ENCODE results near the gene SPATA13.

DNA sequence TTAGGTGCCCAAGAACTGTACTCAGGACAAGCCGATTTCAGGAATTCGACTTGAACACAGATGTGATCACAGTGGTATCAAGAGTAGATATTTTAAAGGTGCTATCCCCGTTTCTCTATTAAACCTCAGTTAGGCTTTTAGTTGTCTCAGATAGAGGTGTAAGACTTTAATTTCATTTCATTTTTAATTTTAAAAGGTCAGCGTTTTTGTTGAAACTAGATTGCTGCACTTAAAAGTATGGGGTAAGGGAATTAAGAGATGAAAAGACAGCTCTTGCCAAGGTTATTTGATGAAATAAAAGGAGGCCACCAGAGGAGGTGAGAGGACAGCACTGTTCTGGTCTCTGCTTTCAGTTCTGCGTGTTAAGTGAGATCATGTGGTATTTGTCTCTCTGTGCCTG, 48.6 kb downstream of the SPATA13 start:
- TF ChIP-seq, protein P1, sequence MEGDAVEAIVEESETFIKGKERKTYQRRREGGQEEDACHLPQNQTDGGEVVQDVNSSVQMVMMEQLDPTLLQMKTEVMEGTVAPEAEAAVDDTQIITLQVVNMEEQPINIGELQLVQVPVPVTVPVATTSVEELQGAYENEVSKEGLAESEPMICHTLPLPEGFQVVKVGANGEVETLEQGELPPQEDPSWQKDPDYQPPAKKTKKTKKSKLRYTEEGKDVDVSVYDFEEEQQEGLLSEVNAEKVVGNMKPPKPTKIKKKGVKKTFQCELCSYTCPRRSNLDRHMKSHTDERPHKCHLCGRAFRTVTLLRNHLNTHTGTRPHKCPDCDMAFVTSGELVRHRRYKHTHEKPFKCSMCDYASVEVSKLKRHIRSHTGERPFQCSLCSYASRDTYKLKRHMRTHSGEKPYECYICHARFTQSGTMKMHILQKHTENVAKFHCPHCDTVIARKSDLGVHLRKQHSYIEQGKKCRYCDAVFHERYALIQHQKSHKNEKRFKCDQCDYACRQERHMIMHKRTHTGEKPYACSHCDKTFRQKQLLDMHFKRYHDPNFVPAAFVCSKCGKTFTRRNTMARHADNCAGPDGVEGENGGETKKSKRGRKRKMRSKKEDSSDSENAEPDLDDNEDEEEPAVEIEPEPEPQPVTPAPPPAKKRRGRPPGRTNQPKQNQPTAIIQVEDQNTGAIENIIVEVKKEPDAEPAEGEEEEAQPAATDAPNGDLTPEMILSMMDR (IDR thresholded peaks at IDR 0.05) = no peak
- no peak for TF ChIP-seq POLR2A (IDR thresholded peaks at IDR 0.05)
